GM12878 (cell line): Measurements from ENCODE around the gene PLPP6. TPM values are rescaled to one million over a fixed set of nuclear protein-coding genes. Genes with fewer than 3 reads are reported as not detected.
A peak's percentile ranks its signal among the peaks of the same experiment; 100 is the strongest.

ENCODE experiments used
- CREB1 ChIP-seq: IDR thresholded peaks from 2 replicates; pipeline ENCODE4 v1.6.1; 2012; ENCODE audit warnings: low read depth, mild to moderate bottlenecking, inconsistent platforms
- DPF2 ChIP-seq: fragments of 450-650 bp; IDR thresholded peaks from 2 replicates; pipeline ENCODE4 v1.6.1; 2017; ENCODE audit warnings: mild to moderate bottlenecking
- FOS ChIP-seq: IDR thresholded peaks from 3 replicates; pipeline ENCODE4 v1.6.1; 2011; ENCODE audit warnings: borderline replicate concordance; ENCODE audit not compliant: insufficient read length; ENCODE audit errors: extremely low read depth
- MTA3 ChIP-seq: IDR thresholded peaks from 2 replicates; pipeline ENCODE4 v1.6.1; 2012; ENCODE audit warnings: low read length, inconsistent platforms, borderline replicate concordance
- PML ChIP-seq: IDR thresholded peaks from 2 replicates; pipeline ENCODE4 v1.6.1; 2012; ENCODE audit warnings: low read length, inconsistent platforms
- POLR2AphosphoS5 ChIP-seq: IDR thresholded peaks from 2 replicates; pipeline ENCODE4 v1.6.1; 2011; ENCODE audit warnings: mild to moderate bottlenecking, low read length, inconsistent platforms
- SMC3 ChIP-seq: IDR thresholded peaks from 2 replicates; pipeline ENCODE4 v1.6.1; 2011; ENCODE audit warnings: low read length, improper control_type of control experiment, borderline replicate concordance
- SPI1 ChIP-seq: IDR thresholded peaks from 2 replicates; pipeline ENCODE4 v1.6.1; 2011; ENCODE audit warnings: low read depth, mild to moderate bottlenecking, low read length, moderate library complexity, borderline replicate concordance; ENCODE audit not compliant: insufficient read depth
- TAF1 ChIP-seq: IDR thresholded peaks from 2 replicates; pipeline ENCODE4 v1.6.1; 2011; ENCODE audit warnings: mild to moderate bottlenecking, low read depth, low read length, borderline replicate concordance
- ZBTB11 ChIP-seq: fragments of 450-650 bp; formaldehyde crosslinking; IDR thresholded peaks from 2 replicates; pipeline ENCODE4 v1.5.0; 2022; ENCODE audit warnings: mild to moderate bottlenecking, missing genetic modification characterization
- polyA plus RNA-seq, 11 experiments: library from polyadenylated mRNA; depleted of rRNA in 4 of 11; unstranded in 6 of 11; stranded (reverse) in 5 of 11; fragments of >200 nt; fragmentation: Nextera tagmentation in 4 of 11; fragmentation: Illumina TruSeq in 1 of 11; extraction: Ambion mirVana in 4 of 11; extraction: Trizol in 1 of 11; gene quantifications; 1 replicate in 1 of 11; 2 replicates in 10 of 11; pipeline versions ENCODE4 v1.2.1 to v1.2.3, GENCODE V29; 2011 to 2016; ENCODE audit warnings: inconsistent platforms in 2 of 11, missing spikeins in 2 of 11, low read depth in 1 of 11
- total RNA-seq, 4 experiments: library from RNA; depleted of rRNA in 3 of 4; stranded (reverse); fragments of >200 nt in 3 of 4; fragmentation: Illumina TruSeq in 1 of 4; extraction: Trizol in 1 of 4; gene quantifications; 2 replicates each; pipeline versions ENCODE4 v1.2.1 to v1.2.3, GENCODE V29; 2013 to 2021

The PLPP6 gene
- total and polyA plus RNA-seq, 10 of the 15 experiments (the other 5 are each of a cell fraction or from before 2014, with no cell fraction given), result 1.6 to 11.3 (median 6.9) TPM

- peak; percentile 68 for TF ChIP-seq ZBTB11
- no peak for TF ChIP-seq MTA3
- TF ChIP-seq SPI1, result peak; percentile 55; the same call in 1 of the 2 replicates
- peak; percentile 68; the same call in 1 of the 2 replicates for TF ChIP-seq DPF2
- no peak; the same call in 1 of the 2 replicates for TF ChIP-seq TAF1
- TF ChIP-seq CREB1, result 0 out of 2 replicates have a peak, but pooled peaks have one; percentile 24
- TF ChIP-seq PML, result peak; percentile 36; the same call in 1 of the 2 replicates
- TF ChIP-seq FOS, result no peak
- TF ChIP-seq SMC3, result peak; percentile 55; the same call in 1 of the 2 replicates
- TF ChIP-seq POLR2AphosphoS5, result peak; percentile 64; the same call in 1 of the 2 replicates
These were observed at the start of gene PLPP6 (continued) for GRCh38 chr9:4662108-4662988.
